GM12874 (cell line): ENCODE results near the gene RFC5.

Source experiments
- TF ChIP-seq, protein P1 (sequence below): IDR thresholded peaks from 2 replicates; pipeline ENCODE4 v1.5.1; 2011; ENCODE audit warnings: low read depth, mild to moderate bottlenecking, control low read depth, low read length, moderate library complexity; ENCODE audit not compliant: insufficient read depth

The RFC5 gene

DNA sequence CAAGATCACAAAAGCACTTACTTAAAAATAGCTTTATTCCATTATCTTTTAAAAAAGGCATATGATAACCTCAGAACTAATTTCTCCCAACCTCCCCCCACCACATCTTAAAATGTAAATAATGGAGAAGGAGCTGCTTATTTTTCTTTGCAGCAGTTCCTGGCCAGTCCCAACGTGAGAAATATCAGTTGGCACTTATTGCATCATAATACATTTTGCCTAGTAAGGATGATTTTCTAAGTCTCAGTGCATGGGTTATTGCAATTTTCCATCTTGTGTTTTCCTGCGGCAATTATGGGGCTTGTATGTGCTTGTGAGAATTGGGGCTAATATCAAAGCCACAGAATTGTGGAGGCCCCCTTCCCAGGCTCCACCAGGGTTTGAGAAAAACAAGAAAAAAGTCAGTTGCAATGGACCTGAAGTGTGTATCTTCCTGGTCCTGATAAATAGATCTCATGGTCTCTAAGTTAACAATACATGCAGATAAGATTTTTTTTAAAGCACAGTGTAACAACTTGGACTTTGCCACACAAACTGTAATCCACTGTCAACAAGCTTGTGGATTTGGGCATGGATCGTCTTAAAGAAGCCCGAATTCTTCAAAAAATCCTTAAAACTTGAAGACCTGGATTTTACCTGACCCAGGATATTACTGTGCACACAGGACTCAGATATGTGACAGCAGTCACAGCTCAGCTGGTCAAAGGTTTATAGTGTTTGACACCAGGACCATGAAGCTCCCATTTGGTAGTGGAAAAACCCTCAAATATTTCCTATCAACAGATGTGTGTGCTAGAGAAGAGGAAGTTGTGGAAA lies 47.3 kb downstream of the RFC5 start:
- TF ChIP-seq, protein P1, sequence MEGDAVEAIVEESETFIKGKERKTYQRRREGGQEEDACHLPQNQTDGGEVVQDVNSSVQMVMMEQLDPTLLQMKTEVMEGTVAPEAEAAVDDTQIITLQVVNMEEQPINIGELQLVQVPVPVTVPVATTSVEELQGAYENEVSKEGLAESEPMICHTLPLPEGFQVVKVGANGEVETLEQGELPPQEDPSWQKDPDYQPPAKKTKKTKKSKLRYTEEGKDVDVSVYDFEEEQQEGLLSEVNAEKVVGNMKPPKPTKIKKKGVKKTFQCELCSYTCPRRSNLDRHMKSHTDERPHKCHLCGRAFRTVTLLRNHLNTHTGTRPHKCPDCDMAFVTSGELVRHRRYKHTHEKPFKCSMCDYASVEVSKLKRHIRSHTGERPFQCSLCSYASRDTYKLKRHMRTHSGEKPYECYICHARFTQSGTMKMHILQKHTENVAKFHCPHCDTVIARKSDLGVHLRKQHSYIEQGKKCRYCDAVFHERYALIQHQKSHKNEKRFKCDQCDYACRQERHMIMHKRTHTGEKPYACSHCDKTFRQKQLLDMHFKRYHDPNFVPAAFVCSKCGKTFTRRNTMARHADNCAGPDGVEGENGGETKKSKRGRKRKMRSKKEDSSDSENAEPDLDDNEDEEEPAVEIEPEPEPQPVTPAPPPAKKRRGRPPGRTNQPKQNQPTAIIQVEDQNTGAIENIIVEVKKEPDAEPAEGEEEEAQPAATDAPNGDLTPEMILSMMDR: no peak

- TF ChIP-seq, protein P1: peak; percentile 42; the same call in 1 of the 2 replicates
Observed at GRCh38 chr12:118064608-118065007, 48.1 kb downstream of the RFC5 start.

DNA sequence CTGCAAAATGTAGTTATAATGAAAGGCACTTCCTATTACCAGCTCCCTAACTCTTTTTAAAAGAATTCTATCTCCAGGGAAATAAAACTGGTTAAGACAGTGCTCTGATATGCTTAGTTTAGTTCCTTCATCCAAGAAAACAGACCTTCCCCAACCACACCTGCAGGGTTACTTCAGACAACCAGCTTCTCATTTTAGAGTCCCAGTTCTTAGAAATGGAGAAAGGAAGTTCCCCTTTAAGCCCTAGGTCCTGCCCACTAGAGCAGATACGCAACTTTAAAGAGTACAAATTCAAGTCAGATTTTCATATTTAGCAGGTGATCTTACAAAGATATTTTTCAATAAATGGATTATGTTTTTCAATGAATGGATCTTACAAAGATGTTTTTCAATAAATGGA lies 48.9 kb downstream of the RFC5 start:
- TF ChIP-seq, protein P1: no peak

DNA sequence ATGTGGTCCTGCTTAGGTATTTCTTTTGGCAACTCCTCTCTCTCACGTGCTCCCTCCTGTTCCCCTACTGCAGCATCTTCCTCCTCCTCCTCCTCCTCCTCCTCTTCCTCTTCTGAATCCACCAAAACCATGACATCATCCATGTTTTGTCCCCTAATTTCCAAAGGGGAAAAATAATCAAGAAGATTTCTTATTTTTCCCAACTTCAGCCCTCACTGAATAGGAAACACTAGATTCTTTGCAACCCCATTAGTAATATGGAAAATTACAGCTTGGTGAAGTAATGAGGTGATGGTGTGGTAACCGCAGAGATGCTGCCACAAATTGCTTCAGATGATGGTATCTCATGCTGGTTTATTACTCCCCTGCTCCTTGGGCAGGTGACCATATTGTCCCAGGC lies 51.9 kb downstream of the RFC5 start:
- TF ChIP-seq, protein P1: no peak

DNA sequence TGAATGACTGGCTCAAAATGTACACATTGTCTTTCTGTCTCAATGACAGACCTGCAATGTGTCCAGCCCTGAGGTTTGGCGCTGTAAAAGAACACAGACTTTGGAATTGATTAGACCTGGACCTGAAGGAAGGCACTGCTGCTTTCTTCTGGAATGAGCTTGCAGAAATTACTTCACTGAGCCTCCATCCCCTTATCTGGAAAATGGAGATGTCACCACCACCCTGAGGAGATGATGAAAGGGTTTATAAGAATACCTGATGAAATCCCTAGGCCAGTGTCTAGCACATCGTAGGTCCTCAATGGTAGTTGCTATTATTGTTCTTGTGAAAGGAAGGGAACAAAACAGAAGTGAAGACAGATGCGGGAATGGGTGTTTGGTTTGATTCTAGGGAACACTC lies 54.1 kb downstream of the RFC5 start:
- TF ChIP-seq, protein P1: no peak

DNA sequence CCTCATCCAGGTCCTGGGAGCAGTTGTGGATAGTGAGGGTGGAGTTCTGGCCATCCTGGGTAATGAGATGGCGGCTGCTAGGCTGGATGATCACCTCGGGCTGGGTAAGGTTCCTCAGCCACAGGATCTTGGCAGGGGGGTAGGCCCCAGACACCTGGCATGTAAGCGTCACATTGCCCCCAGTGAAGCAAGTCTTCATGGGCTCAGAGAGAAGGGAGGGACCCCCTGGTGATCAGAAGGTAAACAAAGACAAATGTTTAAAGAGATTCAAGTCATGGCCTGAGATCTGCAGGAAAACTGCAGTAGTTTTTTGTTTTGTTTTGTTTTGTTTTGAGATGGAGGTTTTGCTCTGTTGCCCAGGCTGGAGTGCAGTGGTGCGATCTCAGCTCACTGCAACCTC lies 57.3 kb downstream of the RFC5 start:
- TF ChIP-seq, protein P1: no peak
